Endothelial cell of umbilical vein (primary cell): Measurements from ENCODE around the gene CELF5. TPM values are rescaled to one million over a fixed set of nuclear protein-coding genes. Genes with fewer than 3 reads are reported as not detected.

Experiments
- BruUV-seq: library from RNA; stranded (reverse); fragments of 400-500 nt; replicated peaks from 2 replicates; lab custom pipeline; 2021; lab: Mats Ljungman, UMichigan
- CTCF ChIA-PET: fragments of 300-600, 350-600 bp; sonication (Branson Sonifier 250); formaldehyde crosslinking; loops from one replicate; lab custom pipeline; 2021; ENCODE audit warnings: antibody characterized with exemption, inconsistent platforms; lab: Charles Lee
- POLR2A ChIA-PET: fragments of 300-600, 350-600 bp; sonication (Branson Sonifier 250); formaldehyde crosslinking; loops from one replicate; lab custom pipeline; 2021; ENCODE audit warnings: antibody characterized with exemption, inconsistent platforms; lab: Charles Lee
- DNase-seq: peaks from one replicate; pipeline ENCODE4 v3.0.0-alpha.2; 2011; ENCODE audit warnings: low read depth, low spot score
- FAIRE-seq: peaks from 2 replicates; lab custom pipeline; 2011; peaks lifted over from hg19 to GRCh38; lab: Jason Lieb, UNC
- H2AFZ ChIP-seq: 2 replicates; pipeline ENCODE4 v1.6.0; 2012; ENCODE audit warnings: low read depth, low read length, control low read depth, inconsistent platforms
- H3K27ac ChIP-seq: 2 replicates; pipeline ENCODE4 v1.5.1; 2011; ENCODE audit warnings: low read depth, mild to moderate bottlenecking, control low read depth, low read length, moderate library complexity; ENCODE audit not compliant: insufficient read depth
- H3K27me3 ChIP-seq, 2 experiments: 2 replicates each; pipeline versions ENCODE4 v1.6.0 to v1.6.1; 2011; ENCODE audit warnings: low read length in 2 of 2, mixed read lengths in 1 of 2; ENCODE audit not compliant: control insufficient read depth in 2 of 2, insufficient read depth in 2 of 2
- H3K36me3 ChIP-seq, 2 experiments: 2 replicates in 1 of 2; 3 replicates in 1 of 2; pipeline ENCODE4 v1.5.1; 2011; ENCODE audit warnings: low read length in 2 of 2, mild to moderate bottlenecking in 1 of 2, moderate library complexity in 1 of 2; ENCODE audit not compliant: control insufficient read depth in 2 of 2, insufficient read depth in 2 of 2; ENCODE audit errors: extremely low read depth in 1 of 2
- H3K4me1 ChIP-seq: 3 replicates; pipeline ENCODE4 v1.5.1; 2011; ENCODE audit warnings: mild to moderate bottlenecking, low read length; ENCODE audit not compliant: control insufficient read depth, insufficient read depth; ENCODE audit errors: extremely low read depth
- H3K4me2 ChIP-seq: 2 replicates; pipeline ENCODE4 v1.6.1; 2011; ENCODE audit warnings: low read length, control low read depth, mixed read lengths; ENCODE audit not compliant: insufficient read depth
- H3K4me3 ChIP-seq, 3 experiments: fragments of 200-600 bp in 1 of 3; sonication (generic), shearing (Covaris generic) in 1 of 3; replicated peaks in 1 of 3; 2 replicates each; pipeline ENCODE4 v1.5.1; 2011 to 2016; ENCODE audit warnings: control low read depth in 3 of 3, low read length in 3 of 3, mild to moderate bottlenecking in 2 of 3, inconsistent platforms in 1 of 3, low read depth in 1 of 3, moderate library complexity in 1 of 3; ENCODE audit not compliant: insufficient read depth in 1 of 3
- H3K79me2 ChIP-seq: 2 replicates; pipeline ENCODE4 v1.6.0; 2012; ENCODE audit warnings: low read length, inconsistent platforms; ENCODE audit not compliant: control insufficient read depth, insufficient read depth
- H3K9ac ChIP-seq: replicated peaks from 2 replicates; pipeline ENCODE3; 2011; ENCODE audit warnings: low read length, control low read depth; ENCODE audit not compliant: insufficient read depth; ENCODE audit errors: extremely low read depth
- H3K9me1 ChIP-seq: replicated peaks from 3 replicates; pipeline ENCODE4 v1.6.0; 2011; ENCODE audit warnings: mild to moderate bottlenecking, low read length; ENCODE audit not compliant: control insufficient read depth, insufficient read depth; ENCODE audit errors: extremely low read depth
- H3K9me3 ChIP-seq: replicated peaks from 2 replicates; pipeline ENCODE4 v1.5.1; 2012; ENCODE audit warnings: low read length, inconsistent platforms; ENCODE audit not compliant: control insufficient read depth, insufficient read depth
- H4K20me1 ChIP-seq: replicated peaks from 2 replicates; pipeline ENCODE3; 2011; ENCODE audit warnings: mild to moderate bottlenecking, low read length; ENCODE audit not compliant: control insufficient read depth, insufficient read depth; ENCODE audit errors: extremely low read depth
- CTCF ChIP-seq, 2 donors: IDR thresholded peaks; 1 replicate in 1 of 2; 2 replicates in 1 of 2; pipeline ENCODE4 v1.5.1; 2011; ENCODE audit warnings: low read length in 2 of 2, mild to moderate bottlenecking in 2 of 2, moderate library complexity in 2 of 2, control low read depth in 1 of 2, inconsistent platforms in 1 of 2, low read depth in 1 of 2; ENCODE audit not compliant: insufficient read depth in 1 of 2; ENCODE audit errors: extremely low read depth in 1 of 2
- EZH2 ChIP-seq: IDR thresholded peaks from 2 replicates; pipeline ENCODE4 v1.6.1; 2012; ENCODE audit warnings: borderline replicate concordance, low read depth, mild to moderate bottlenecking, moderate library complexity, low read length, inconsistent platforms; ENCODE audit not compliant: severe bottlenecking
- FOS ChIP-seq: IDR thresholded peaks from 2 replicates; pipeline ENCODE4 v1.6.1; 2011; ENCODE audit warnings: mild to moderate bottlenecking, low read length, moderate library complexity, borderline replicate concordance; ENCODE audit not compliant: insufficient read depth
- GATA2 ChIP-seq: IDR thresholded peaks from 2 replicates; pipeline ENCODE4 v1.7.0; 2011; ENCODE audit warnings: low read depth, mild to moderate bottlenecking, moderate library complexity, mixed read lengths, low read length; ENCODE audit not compliant: insufficient read length, insufficient read depth
- JUN ChIP-seq: IDR thresholded peaks from 2 replicates; pipeline ENCODE4 v1.6.1; 2011; ENCODE audit warnings: borderline replicate concordance, low read depth; ENCODE audit not compliant: insufficient read length, insufficient read depth
- MYC ChIP-seq: IDR thresholded peaks from one replicate; pipeline ENCODE4 v1.6.1; 2011; ENCODE audit warnings: mild to moderate bottlenecking, low read depth, low read length
- POLR2A ChIP-seq: IDR thresholded peaks from 2 replicates; pipeline ENCODE4 v1.6.1; 2012; ENCODE audit warnings: low read depth, mild to moderate bottlenecking, control low read depth, low read length
- POLR2AphosphoS5 ChIP-seq: IDR thresholded peaks from 2 replicates; pipeline ENCODE4 v1.6.1; 2012; ENCODE audit warnings: low read depth, mild to moderate bottlenecking, control low read depth, low read length, moderate library complexity; ENCODE audit not compliant: insufficient read depth
- dilution Hi-C: fragments of 300-500 bp; cut with MboI; formaldehyde crosslinking; loops from one replicate; pipeline ENCODE4 v1.15.0; 2019; ENCODE audit warnings: low sequenced_read_pairs; ENCODE audit not compliant: extremely low pct_ligation_motif_present
- intact Hi-C: fragments of 100-400 bp; cut with micrococcal nuclease; formaldehyde crosslinking; loops from one replicate; pipeline ENCODE4 v1.10.0; 2022
- polyA plus RNA-seq, 4 experiments: library from polyadenylated mRNA; depleted of rRNA in 3 of 4; stranded (reverse) in 3 of 4; unstranded in 1 of 4; fragments of >200 nt; gene quantifications; 2 replicates each; pipeline versions ENCODE4 v1.2.1 to v1.2.3, GENCODE V29; 2011 to 2012; ENCODE audit warnings: missing spikeins in 1 of 4
- total RNA-seq: library from RNA; stranded (reverse); gene quantifications from 2 replicates; pipeline ENCODE4 v1.2.3, GENCODE V29; 2021
- TF ChIP-seq, protein P1 (sequence below): IDR thresholded peaks from 2 replicates; pipeline ENCODE4 v1.6.1; 2011; ENCODE audit not compliant: insufficient read depth, insufficient read length

CELF5 gene
- total and polyA plus RNA-seq, 2 donors (not counting 3 experiments of a cell fraction or from before 2014, with no cell fraction given), result not detected

GRCh38 chr19:3272952-3273351 lies 48.5 kb downstream of the CELF5 start:
- CTCF ChIA-PET, result interaction anchor here (0.8 to 1.2 kb wide), 2 partner anchors 32 kb away, joined by 3 to 5 read pairs; no protein-coding TSS in a partner anchor
- no TSS peak for BruUV-seq

More at GRCh38 chr19:3272952-3273351, 48.5 kb downstream of the CELF5 start:
- no peak for DNase-seq
- POLR2A ChIA-PET, result no interaction called here
- no peak for FAIRE-seq
- Histone ChIP-seq H3K36me3 (no peaks in the 10 kb centered on the region), H2AFZ (no peak overlapping the region), H3K79me2 (no peaks in the 10 kb centered on the region), H3K27me3 (peaks cover 16 to 24% of the 10 kb centered on the region in 2 experiments), H4K20me1 (no peaks in the 10 kb centered on the region), H3K27ac (no peak overlapping the region), H3K4me2 (no peak overlapping the region), H3K4me3 (no peak overlapping the region), H3K4me1 (no peaks in the 10 kb centered on the region), H3K9ac (no peak overlapping the region), H3K9me3 (no peaks in the 10 kb centered on the region), H3K9me1 (no peaks in the 10 kb centered on the region)
- intact Hi-C loops, result no loop called here
- TF ChIP-seq MYC (no peak), POLR2A (no peak), EZH2 (no peak), GATA2 (no peak), CTCF (IDR thresholded peaks at IDR 0.05; ENCODE audit: extremely low read depth in 1 of 2, insufficient read depth in 1 of 2, low read depth in 1 of 2, low read length in 2 of 2) (no peak), JUN (no peak), POLR2AphosphoS5 (no peak), FOS (no peak)
- TF ChIP-seq, protein P1, sequence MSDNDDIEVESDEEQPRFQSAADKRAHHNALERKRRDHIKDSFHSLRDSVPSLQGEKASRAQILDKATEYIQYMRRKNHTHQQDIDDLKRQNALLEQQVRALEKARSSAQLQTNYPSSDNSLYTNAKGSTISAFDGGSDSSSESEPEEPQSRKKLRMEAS, result no peak
- dilution Hi-C loops, result no loop called here
